Sigmoid colon (tissue), 4 donors: ENCODE data around the gene USP12.

Source experiments
- CTCF ChIP-seq, 4 experiments: fragments of 450-650 bp in 3 of 4; fragments of 200-600 bp in 1 of 4; IDR thresholded peaks; one replicate each; pipeline ENCODE4 v1.5.1; 2016 to 2019; ENCODE audit warnings: antibody characterized with exemption in 4 of 4, mild to moderate bottlenecking in 3 of 4, moderate library complexity in 2 of 4
- POLR2AphosphoS5 ChIP-seq, 4 donors: sonication (generic); formaldehyde crosslinking; IDR thresholded peaks; one replicate each; pipeline ENCODE4 v1.6.1; 2017; ENCODE audit warnings: antibody characterized with exemption in 4 of 4

- TF ChIP-seq POLR2AphosphoS5 (IDR thresholded peaks at IDR 0.05): no peak
- TF ChIP-seq CTCF (IDR thresholded peaks at IDR 0.05): no peak
These were observed 124.5 kb downstream of the USP12 start for GRCh38 chr13:27047081-27047480.
